ENCODE measurements around the gene BAIAP2.

The BAIAP2 gene

DNA sequence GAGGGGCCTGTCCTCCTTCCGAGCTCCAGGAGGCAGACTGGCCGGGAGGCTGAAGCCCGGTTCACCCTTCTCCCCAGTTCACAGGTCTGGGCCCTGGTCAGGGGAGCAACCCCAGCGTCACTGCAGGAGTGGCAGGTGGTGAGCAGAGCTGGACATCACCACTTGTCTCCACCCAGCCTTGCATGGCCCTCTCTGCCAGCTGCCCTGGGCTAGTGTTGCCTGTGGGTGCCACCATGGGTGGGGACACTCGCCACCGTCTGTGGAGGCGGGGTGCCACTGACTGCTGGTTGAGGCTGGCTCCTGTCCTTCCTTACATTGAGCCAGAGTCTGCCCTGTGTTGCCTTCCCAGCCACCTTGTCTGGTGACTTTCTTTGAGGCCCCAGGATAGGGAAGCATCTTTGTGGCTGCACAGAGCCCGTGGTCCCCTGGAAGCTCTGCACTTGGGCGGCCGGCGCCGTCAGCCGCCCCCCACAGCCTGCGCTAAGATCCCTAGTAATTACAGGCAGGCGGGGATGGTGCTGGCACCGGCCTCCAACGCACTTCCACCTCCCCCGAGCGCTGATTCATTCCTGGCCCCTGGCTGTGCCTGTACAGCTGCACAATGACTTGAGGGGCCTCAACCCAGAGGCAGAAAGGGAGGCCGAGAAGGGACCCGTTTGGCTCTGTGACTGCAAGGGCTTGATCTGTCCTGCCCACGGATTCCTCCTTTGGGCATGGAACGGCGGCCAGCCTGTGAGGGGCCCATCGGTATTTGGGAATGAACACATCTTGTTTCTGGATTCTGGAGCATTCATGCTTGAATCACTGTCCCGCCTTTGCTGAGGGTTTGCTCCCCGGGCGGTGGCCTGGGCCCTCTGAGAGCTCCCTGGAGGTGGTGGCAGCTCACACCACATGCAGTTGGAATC, 5.2 kb downstream of the BAIAP2 start:
- DNase-seq = peak; percentile 89

DNA sequence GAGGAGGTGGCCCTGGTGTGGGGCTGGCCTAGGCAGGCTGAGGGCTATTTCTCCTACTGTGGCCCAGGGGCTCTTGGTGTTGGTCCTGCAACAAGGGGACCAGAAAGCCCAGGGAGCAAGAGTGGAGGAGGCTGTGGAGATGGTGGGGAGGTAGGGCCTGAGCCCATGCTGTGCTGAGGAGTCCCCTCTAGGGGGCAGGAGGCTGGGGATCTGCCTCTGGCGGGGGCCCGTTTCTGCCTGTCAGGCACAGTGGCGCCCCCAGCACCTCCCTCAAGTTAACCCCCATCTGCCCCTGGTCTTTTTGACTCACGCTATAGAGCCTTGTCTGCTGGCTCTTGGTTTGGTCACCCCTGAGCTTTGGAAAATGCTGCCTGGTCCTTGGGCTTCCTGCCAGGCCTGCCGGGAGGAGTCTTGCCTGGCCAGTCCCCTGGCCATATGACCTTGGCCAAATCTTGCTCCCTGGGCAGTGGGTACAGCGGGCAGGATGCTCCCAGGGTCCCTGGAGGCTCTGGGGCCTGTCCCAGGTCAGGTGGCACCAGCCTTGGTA, 5.9 kb downstream of the BAIAP2 start:
- no peak for DNase-seq

DNA sequence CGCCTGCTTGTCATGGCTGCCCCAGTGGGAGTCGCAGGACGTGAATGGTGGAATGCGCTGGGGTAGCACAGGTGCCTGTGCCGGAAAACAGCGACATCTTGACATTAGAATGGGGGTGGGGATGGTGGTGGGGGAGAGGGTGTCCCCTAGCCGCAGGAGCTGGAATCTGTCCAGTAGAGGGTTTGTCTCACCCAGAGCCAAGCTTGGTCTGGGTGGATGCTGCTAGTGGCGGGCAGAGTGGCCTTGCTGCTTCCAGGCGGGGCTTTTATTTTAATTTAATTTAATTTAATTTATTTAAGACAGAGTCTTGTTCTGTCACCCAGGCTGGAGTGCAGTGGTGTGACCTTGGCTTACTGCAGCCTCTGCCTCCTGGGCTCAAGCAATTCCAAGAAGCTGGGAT, 7.7 kb downstream of the BAIAP2 start:
- no peak for DNase-seq

DNA sequence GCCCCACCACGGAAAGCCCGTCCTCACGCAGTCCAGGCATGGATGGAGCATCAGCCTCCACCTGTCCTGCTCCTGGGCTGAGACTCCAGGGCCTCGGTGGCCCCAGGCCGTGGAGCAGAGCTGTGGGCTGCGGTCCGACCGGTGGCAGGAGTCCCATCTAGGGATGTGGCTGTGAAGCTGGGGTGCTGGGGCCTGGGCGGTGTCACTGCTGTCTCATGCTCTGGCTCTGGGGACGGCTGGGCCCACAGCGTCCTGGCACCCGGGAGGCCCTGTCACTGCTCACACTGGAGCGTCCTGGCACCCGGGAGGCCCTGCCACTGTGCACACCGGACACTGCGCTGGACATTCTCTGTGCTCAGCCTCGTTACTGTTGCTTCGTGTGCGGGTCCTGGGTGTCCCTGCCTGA, 8.4 kb downstream of the BAIAP2 start:
- no peak for DNase-seq

DNA sequence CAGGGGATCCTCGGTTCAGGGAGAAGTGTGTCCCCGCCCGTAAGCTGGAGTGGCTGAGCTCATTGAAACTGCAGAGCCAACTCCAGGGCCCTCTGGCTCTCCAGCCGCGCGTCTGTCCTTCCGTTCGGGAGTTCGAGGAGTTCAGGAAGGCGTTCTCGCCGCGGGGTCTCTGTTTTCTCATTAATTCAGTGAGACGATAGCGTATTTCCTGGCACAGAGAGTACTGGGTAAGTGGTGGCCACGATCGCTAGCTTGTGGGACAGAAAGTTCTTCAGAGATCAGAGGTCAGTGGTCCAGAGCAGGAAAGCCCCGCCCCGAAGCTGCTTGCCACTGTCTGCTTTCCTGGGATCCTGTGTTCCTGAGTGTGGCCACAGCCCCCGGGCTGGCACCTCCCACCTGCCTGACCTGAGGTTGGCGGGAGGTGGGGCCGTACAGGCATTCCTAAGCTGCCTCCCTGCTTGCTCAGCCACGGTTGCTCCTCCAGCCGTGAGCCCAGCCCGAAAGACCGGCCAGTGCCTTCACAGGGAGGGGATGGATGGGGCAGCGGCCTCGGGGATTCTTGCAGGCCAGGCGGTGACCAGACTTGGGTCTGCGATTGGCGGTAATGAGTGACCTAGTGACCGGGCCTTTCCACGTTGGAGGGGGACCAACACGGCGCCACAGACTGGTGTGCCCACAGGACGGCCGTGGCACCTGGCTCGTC, 8.9 kb downstream of the BAIAP2 start:
- DNase-seq = peak; percentile 100

DNA sequence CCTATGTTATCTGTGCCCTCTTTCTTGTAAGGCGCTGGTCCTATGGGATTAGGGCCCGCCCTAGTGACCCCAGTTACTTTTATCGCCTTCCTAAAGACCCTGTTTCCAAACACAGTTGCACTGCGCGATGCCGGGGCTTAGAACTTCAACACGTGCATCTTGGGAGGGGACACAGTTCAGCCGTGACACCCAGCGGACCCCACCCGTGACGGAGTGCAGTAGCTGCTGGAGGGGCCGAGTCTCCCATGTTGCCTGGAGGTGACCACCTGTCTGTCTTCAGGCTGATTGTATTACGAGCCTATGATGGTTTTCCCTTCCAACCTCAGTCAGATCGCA, 9.4 kb downstream of the BAIAP2 start:
- no peak for DNase-seq

DNA sequence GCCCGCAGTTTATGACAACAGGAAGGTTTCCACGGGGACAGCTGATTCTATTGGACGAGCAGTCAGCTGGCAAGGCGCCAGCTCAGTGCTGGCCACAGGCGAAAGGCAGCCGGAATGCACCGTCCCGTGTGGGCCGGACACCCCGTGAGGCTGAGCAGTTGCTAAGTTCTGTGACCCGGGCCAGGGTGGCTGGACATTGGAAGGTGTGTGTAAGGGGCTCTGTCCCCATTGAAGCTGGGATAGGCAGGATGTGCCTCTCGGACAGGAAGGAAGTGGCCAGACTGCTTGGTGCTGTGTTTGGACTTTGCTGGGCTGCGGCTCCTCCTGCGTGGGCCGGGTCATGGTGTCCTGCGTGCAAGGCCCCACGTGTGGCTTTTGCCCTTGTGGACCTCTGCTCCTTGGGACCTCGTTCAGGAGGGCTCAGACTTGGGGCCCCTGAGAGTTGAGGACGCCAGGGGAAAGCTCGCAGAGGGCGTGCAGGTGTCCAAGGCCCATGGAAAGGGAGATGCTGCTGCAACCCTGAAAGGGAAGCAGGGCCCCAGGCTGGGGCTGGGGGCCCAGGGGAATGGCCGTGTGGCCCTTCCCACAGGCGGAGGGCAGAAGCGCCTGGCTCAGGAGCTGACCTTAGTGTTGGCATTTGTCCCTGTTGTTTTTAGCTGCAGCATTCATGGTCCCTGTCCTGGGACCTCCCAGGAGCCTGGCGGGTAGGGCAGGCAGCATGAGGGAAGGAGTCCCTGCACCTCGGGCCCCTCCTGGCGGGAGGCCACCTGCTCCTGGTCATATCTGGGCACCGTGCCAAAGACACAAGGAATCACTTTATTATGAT, 10.0 kb downstream of the BAIAP2 start:
- no peak for DNase-seq

DNA sequence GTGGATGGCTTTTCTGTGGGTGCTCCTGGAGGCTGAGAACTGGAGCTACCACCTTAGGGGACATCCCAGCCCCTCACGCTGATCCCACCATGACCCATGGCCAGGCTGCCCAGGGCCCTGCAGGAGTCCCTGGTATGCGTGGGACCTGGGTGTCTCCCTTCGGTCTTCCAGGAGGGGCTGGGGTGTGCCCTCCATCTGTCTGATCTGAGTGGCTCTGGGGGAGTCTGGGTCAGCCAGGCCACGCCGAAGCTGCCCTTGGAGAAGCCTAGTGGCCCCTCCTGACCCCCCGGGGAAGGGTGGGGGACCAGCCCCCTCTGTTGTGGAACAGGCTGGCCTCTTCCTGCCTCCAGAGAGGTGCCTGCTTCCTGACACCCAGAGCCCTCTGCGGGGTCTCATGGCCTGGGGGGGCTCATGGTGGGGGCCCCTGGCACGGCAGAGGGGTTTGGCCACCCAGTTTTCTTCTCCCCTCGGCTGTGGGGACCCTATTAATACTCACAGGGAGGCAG, 10.7 kb downstream of the BAIAP2 start:
- no peak for DNase-seq

DNA sequence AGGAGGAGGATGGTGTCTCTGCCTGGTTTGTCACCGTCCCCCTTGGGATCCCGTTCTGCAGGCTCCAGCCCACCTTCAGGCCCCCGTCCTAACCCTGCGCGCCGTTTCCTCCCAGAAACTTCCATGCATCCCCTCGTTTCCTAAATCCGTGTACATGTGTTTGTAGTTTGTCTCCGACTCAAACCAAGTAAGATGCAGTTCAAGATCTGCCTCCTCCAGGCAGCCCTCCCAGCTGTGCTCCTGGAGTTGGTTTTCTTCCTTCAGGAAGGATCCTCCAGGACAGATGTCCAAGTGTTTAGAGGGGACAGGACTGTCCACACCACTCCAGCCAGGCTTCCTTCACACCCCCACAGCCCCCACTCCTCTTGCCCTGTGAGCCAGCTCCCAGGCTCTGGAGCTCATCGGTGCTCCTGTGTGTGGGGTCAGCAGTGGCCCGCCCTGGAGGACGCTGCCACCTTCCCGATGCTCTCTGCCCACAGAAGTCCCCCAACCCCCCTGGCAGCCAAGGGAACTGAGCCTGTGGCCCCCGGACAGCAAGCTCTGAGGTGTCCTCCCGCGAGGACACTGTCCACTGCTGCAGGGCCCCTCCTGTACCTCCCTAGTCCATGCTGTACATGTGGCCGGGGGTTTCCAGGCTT, 11.3 kb downstream of the BAIAP2 start:
- DNase-seq = no peak

DNA sequence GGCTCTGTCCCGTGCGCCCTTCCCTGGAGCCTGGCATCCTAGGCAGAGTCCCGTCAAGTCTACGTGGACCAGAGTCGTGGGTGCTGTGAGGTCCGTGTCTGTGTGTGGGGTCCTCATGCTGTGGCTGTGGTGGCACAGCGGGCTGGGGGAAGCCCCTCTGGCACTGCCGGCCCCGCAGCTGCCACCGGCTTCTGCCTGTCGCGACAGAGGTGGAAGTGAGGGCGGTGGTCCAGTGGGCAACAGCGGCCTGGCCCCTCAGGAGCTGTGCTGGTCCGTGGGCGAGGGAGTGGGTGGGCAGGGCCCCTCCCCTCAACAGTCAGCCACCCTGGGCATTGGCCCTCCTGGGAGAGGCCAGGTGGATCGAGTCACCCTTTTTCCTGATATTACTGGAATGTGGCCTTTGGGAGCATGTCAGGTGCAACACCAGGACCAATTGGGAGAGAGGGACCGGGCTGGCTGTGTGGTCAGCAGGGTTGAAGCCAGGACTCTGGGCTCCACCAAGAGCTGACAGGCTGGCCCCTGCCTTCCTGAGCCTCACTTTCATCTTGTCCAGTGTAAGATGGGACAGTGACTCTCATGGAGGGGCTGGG, 11.9 kb downstream of the BAIAP2 start:
- DNase-seq = no peak

DNA sequence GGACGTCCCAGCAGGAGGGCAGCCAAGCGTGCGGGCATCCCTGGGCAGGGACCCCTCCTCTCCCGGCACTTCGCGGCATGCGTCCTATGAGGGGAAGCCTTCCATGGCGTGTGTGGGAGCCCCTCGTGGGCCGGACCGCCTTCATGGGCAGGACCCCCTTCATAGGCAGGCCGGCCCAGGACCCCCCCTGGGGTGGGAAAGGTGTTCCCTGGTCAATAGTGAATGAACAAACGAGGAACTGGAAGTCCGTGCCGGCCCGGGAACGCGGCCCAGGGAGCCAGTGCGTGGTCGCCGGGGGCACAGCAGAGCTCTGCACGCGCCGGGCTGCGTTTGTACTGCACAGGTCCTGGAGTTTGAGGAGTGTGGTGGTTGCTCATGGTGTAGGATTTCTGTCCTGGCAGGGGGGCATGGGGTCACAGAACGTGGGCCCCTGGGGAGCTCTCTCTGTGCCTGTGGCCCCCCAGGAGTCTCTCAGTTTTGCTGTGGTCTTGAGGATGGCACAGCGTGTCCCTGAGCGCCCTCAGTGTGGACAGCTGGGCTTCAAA, 13.9 kb downstream of the BAIAP2 start:
- no peak for DNase-seq

DNA sequence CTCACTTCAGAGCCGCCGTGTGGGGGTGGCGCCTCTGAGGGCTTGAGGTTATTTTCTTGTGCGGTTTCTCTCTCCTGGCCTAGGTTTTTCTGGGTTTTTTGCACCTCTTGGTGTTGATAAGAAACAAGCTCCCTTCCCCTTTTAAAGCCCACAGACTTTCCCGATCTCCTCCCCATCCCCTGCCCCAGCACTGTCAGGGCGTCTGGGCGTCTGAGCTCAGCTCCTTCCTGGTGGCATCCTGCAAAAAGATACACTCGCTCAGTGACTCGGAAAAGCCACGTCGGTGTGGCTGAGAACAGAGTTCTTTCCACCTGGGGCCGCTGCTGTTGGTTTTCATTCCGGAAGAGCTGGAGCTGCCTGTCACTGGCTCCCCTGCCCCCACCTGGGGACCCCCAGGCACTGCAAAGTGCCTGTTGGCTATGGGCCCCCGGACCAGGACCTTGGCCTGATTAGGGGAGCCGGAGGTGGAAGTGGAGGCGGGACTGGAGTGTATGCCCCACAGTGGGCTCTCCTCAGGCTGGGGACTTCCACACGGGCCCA, 14.5 kb downstream of the BAIAP2 start:
- no peak for DNase-seq

DNA sequence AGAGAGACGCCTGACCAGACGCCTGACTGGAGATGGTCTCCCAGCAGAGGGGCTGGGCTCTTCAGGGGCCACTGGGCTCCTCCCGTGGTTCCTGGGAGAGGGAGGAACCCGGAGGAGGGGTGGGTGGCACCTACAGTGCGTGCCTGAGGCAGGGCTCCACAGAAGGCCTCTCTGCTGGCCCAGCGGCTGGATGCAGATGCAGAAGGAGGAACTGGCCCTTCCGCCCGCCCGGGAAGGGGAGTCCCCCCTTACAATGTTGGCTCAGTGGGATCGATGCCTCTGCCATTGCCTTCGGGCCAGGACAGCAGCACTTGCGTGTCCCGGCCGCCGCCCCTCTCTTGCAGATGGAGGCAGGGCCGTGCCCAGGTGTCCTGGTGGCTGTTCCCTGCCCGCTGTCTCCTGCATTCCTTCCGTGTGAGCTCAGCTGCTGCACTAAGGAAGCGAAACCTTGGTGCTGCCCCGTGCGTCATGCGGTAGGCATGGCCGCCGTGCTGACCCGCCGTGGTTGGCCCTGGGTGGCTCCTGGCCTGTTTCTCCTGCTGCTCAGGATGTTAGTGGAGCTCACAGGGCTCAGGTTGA, 15.1 kb downstream of the BAIAP2 start:
- DNase-seq = peak; percentile 79

DNA sequence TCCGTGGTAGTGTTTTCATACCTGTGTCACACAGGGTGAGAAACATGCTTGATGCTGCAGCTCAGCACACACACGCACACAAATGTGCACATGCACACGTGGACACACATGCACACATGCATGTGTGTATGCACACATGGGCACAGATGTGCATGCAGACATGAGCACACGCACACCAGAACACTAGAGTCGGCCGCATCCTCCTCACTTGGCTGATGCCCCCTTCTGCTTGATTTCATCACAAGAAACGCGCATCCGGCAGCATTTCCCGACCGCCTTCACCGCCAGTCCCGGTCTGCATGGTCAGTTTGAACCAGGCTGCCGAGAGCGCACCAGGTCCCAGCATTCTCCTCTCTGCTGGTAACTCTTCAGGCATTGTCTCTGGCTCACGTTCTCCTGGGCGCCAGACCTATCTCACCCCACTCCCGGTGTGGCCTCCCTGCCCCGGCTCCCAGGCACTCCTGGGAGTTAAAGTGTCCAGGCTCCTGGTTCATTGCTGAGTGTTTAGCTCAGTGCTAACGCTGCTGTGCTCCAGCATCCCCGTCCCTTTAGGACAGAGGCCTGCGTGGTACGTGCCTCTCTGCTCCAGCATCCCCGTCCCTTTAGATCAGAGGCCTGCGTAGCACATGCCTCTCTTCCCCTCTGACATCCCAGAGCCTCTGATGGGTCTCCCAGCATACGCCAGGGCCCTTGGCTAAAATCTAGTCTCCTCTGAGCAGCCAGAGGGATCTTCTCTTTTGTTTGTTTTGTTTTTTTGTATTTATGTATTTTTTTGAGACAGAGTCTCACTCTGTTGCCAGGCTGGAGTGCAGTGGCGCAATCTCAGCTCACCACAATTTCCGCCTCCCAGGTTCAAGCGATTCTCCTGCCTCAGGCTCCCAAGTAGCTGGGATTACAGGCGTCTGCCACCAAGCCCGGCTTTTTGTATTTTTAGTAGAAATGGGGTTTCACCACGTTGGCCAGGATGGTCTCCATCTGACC, 16.0 kb downstream of the BAIAP2 start:
- DNase-seq = no peak

DNA sequence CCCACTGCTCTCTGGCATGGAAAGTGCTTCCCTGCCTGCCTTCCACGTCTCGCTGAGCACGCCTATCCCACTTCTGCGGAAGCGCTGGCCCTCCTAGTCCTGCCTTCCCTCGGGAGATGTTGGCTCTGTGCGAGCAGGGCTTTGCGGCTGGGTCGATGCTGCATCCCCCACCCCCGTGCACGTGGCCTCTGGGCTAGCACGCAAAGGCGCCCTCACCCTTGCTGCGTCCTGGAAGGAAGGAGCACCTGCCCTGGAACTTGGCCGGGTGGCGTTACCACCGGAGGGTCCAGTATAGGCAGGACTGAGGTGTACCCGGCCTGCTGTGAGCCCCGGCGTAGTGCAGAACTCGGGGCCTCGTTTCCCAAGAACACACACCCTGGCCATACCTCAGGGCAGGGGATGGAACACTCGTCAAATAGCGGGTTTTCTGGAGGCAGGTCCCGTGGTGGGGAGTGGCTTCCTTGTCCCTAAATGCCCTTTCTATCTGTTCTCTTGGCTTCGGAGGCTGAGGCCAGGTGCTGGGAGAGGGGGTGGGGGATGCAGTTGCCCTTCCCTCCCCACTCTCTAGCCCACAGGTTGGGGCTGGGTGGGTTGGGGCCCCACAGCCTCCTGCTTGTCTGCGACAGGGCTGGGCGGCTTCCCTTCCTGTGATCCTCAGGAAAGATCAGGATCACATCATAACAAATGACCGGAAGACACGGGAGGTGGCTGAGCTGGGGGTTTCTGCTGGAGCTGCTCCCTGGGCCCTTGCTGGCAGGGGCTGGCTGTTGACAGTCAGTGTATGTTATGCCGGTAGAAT, 17.4 kb downstream of the BAIAP2 start:
- no peak for DNase-seq

DNA sequence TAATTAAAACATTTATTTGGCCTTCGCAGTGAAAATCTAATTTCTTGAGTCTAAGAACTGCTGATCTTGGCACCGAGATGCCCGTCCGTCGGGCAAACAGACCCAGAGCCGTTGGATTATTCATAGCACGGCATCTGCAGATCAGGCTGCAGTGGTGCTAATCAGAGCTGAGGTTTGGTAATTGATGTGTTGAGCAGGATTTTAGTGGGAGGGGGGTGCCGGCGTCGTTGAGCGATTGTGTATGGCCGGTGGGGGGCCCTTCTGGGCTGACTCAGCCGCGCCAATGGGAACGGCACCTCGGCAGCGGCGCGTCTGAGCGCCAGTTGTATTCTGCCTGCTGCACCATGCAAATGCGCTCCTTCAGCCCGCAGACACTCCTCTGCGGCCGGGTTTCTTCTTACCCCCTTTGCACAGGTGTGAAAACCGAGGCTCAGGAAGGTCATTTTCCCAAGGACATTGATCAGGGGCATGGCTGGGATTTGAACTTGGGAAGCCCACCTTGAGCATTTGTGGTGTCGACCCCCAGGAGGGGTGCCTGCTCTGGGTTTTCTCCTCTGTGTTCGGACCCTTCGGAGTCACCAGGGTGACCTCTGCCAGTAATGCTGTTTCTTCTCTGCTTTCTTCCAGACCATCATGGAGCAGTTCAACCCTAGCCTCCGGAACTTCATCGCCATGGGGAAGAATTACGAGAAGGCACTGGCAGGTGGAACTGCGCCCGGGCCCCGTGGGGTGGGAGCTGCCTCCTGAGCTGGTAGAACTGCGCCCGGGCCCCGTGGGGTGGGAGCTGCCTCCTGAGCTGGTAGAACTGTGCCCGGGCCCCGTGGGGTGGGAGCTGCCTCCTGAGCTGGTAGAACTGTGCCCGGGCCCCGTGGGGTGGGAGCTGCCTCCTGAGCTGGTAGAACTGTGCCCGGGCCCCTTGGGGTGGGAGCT, 18.4 kb downstream of the BAIAP2 start:
- no peak for DNase-seq

DNA sequence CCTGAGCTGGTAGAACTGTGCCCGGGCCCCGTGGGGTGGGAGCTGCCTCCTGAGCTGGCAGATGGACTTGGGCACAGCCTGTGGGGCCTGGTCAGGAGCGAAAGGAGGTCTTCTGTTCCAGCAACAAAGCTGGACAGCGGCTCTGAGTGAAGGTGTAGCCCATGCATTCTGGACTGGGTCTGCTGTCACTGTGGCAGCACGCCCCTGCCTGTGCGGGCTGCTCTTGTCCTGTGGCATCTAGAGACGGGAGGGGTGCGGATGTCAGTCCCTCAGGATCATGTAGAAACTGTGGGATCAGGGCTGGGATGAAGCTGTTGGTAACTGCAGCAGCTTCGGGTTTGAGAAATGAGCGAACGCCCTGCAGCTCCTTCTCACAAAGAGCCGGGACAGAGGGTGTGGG, 19.4 kb downstream of the BAIAP2 start:
- DNase-seq = peak; percentile 74

DNA sequence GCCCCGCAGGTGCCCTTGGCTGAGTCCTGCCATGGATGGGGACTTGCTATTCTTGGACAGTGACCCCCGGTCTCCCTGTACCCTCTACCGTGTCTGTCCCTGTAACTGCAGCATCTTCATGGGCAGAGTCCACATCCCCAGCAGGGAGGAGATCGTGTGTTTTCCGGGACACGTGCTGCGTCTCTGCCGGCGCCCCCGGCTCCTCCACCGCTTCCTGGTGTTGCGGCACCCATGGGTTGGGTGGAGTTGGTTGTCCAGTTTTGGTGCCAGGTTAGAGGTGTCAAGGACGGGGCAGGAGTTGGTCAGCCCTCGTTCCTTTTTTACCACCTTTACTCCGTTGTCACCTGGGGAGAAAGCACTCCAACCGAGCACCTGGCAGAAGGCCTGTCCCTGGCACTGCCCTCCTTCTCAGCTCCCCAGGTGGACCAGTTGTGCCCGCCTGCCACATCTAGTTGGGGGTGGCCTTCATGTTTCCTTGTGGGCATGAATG, 20.0 kb downstream of the BAIAP2 start:
- no peak for DNase-seq
